ENCODE measurements around the gene BBS7.

BBS7 gene

GRCh38 chr4:121838136-121838535 is 32.1 kb downstream of the BBS7 start:
- no peak overlapping the region for H3K27ac ChIP-seq
- no peak overlapping the region for H3K4me3 ChIP-seq

- no peak overlapping the region for H3K27ac ChIP-seq
- H3K4me3 ChIP-seq, result no peak overlapping the region
These were observed 40.8 kb downstream of the BBS7 start for GRCh38 chr4:121829511-121829910.

GRCh38 chr4:121827853-121828252 is 42.4 kb downstream of the BBS7 start:
- no peak overlapping the region for H3K27ac ChIP-seq

DNA sequence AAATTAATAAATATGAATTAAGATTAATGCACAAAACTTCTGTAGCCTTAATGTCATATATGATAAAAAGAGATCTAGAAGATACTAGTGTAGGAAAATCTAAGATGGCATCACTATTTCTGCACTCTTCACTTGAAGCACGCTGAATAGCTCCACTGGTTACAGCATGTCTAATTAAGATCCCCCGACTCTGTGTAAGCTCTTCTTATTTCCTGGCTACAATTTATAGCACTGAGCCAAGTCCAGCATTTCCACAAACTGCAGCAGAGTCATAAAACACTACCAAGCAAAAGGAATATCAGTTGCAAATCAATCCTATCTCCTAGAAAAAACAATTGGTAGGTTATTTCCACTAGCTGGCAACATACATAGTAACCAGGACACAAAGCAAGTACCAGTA is 45.3 kb downstream of the BBS7 start:
- Histone ChIP-seq H3K27ac (no peak overlapping the region), H3K4me3 (no peak overlapping the region)

More at GRCh38 chr4:121827853-121828252, 42.4 kb downstream of the BBS7 start:
- no peak overlapping the region for H3K4me3 ChIP-seq

DNA sequence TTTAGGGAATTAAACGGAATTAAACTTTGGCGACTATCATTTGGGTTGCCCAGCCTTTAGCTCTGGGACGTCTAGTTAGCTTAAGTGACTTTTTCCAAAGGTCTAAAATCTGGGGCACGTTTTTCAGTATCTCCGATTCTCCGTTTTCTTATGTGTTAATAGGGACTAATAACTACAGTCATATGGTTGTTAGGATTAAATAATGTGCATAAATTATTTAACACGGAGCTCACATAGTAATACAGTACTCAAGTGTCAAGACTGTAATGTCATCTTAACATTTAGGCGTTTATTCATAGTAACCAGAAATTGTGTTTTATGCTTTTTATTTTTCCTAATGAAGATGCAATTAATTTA is 46.1 kb downstream of the BBS7 start:
- Histone ChIP-seq H3K27ac (peak overlapping the region in 20 of 21 experiments; percentile 38 to 88 (median 64)), H3K4me3 (peak overlapping the region; percentile 50 to 91 (median 72))

- Histone ChIP-seq H3K4me3 (peak within 1 kb of the TSS; percentile 50 to 91 (median 72)), H3K27ac (peak within 1 kb of the TSS in 20 of 21 experiments; percentile 38 to 88 (median 64))
These were observed 46.6 kb downstream of the BBS7 start, which contains the start of gene CCNA2 for GRCh38 chr4:121823505-121824170. CCNA2 (minus strand) TSS chr4:121823883; CDS start chr4:121823628, 255 bp downstream.

- H3K27ac ChIP-seq, result peak overlapping the region in 9 of 21 experiments; percentile 17 to 83 (median 55)
- H3K4me3 ChIP-seq, result peak overlapping the region; percentile 50 to 91 (median 72)
These were observed 47.3 kb downstream of the BBS7 start for GRCh38 chr4:121822796-121823504.

GRCh38 chr4:121822047-121822446 is 48.2 kb downstream of the BBS7 start:
- peak overlapping the region in 4 of 7 experiments; percentile 72 to 91 (median 74) for H3K4me3 ChIP-seq
- peak overlapping the region in 1 of 21 experiments; percentile 59 for H3K27ac ChIP-seq

DNA sequence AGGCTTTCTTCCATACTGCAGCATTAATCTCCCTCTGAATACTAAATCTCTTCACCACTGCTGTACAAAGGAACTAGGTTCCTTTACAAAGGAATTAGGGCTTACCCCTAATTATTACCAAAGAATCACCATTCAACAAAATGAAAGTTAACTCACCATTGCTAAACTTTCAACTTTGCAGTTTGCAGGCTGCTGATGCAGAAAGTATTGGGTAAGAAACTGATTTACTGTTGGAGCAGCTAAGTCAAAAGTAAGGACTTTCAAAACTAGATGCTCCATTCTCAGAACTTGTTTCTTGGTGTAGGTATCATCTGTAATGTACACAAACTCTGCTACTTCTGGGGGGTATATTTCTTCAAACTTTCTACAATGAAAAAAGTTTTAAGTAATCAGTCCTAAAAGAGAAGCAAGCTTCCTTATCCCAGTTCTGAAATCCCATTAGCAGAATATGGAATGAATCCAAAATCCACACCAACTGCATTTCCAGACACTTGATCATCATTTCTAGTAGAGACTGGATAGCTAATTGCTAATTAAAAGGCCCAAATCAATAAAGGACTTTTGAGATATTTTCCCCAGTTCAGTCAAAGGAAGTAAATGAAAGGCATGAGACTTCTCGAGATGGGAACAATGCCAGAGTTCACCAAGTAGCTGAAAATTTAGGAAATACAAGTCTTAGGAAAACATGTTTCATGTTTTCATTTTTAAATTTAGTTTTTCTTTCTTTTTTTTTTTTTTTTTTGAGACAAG is 50.9 kb downstream of the BBS7 start:
- no peak overlapping the region for H3K4me3 ChIP-seq
- no peak overlapping the region for H3K27ac ChIP-seq

- no peak overlapping the region for H3K4me3 ChIP-seq
These were observed 52.1 kb downstream of the BBS7 start for GRCh38 chr4:121818215-121818614.

DNA sequence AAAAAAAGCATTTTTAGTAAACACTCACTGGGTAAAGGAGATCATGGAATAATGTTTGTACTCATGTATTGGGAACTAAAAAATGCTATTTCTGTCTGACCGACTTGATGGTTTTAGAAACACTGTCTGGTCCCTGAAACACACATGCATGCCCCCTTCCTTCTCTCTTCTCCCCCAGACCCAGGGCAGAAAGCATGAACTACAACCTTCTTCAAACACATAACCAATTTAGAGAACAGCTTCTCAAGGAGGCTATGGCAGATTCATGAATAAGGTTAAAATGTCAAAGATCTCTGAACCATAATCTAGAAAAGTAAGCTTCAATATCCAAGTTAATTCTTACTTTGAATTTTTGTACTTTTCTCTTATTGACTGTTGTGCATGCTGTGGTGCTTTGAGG is 52.6 kb downstream of the BBS7 start:
- no peak overlapping the region for H3K27ac ChIP-seq
- no peak overlapping the region for H3K4me3 ChIP-seq

More at GRCh38 chr4:121818215-121818614, 52.1 kb downstream of the BBS7 start:
- no peak overlapping the region for H3K27ac ChIP-seq

DNA sequence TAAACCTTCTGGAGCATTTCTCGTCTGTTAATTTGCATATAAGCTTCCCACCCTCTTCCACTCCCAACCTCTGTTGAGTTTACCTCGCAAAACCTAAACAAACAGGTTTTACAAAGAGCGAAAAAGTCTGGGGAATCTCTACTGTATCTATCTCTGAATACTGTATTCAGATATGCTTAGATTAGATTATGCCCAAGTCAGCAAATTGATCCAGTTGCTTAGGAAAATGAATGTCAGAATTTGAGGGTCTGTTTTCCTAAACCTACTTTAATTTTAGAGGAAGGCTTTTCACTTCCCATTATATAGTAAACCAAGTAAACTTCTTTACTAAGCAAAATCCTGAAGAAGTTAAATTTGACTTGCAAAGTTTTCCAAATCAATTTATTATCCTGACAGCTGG is 53.3 kb downstream of the BBS7 start:
- Histone ChIP-seq H3K27ac (no peak overlapping the region), H3K4me3 (no peak overlapping the region)

GRCh38 chr4:121814756-121815155 is 55.5 kb downstream of the BBS7 start:
- Histone ChIP-seq H3K27ac (no peak overlapping the region), H3K4me3 (no peak overlapping the region)

DNA sequence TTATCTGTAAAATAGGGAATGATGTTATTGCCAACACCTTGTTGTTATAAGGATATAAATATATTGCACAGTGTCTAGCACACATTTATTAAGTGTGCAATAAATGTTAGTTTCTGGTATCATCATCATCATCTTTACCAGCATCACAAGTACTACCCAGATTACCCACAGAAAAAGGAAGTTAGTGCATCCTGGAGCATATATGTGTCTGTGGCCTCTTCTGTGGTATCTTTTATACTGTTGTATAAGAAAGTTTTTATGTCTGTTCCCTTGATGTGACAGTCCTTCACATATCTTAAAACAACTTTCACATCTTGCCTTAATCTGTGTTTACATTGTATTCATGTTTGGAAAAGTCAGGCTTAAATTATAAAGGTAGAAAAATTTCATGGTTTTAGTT is 59.2 kb downstream of the BBS7 start:
- Histone ChIP-seq H3K27ac (no peak overlapping the region), H3K4me3 (no peak overlapping the region)

DNA sequence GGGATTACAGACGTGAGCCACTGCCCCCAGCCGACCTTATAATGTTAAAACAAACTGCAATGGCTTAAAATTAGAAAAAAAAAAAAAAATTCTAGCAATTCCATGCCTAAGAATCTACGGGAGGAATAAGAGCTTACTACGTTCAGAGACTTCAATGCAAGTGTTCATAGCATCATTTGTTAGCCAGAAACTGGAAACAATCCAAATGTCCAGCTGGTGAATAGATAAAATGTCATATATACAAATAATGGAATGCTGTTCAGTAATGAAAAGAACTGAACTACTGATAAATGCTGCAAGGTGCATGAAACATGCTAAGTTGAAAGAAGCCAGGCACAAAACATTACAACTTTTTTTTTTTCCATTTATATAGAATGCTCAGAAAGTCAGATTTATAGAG is 63.9 kb downstream of the BBS7 start:
- no peak overlapping the region for H3K27ac ChIP-seq

DNA sequence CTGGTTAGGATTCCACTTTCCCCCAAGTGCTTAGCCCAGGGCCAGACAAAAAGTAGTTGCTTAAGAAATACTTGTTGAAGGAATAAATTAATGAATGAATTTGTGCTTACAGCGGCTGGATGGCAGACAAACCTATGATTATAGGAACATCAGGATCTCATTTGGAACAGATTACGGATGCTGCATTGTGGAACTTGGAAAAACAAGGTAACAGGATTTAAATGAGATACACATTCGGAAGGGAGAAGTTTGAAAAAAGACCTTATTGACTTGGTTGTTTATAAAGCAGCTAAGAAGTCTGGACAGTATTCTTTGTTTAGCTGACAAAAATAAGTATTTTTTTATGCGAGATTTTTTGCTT is 68.6 kb downstream of the BBS7 start:
- Histone ChIP-seq H3K4me3 (peak overlapping the region; percentile 59 to 99 (median 83)), H3K27ac (peak overlapping the region; percentile 68 to 96 (median 85))

More for the DNA sequence above, 63.9 kb downstream of the BBS7 start:
- no peak overlapping the region for H3K4me3 ChIP-seq

DNA sequence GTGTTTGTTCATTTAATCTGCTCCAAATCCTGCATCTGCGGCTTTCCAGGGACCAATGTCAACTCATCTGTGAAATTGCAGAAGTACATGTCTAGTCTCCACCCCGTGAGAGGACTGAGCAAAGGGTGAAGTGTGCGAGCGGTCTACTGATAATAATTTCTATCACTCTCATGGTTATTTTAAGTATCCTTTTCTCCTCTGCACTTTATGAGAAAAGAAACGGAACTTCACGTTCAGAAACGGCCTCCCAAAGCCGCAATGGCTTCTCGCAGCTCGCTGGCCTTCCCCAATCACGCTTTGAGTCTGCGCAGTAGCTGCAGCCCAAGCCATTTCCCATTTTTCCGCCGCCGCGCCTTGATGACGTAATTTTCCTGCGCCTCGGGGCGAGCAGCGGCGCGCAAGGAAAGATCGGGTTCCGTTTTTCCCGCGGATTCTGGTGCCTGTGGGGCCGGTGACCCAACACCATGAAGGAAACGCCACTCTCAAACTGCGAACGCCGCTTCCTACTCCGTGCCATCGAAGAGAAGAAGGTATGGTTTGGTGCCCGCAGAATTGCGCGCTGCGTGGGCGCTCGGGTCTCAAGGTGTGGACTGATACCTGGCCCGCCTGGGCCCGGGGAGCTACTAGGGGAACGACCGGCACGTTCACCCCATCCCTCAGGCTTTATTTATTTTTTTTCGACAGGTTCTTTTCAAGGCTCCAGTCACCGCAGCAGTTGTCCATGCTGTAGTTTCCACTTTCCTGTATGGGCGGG is 69.1 kb downstream of the BBS7 start, which contains the start of gene EXOSC9:
Gene EXOSC9 (plus strand): TSS at position 363 of the 754 bp plus-strand sequence. CDS start 102 bp downstream, at position 465.
- peak within 1 kb of the TSS; percentile 59 to 99 (median 83) for H3K4me3 ChIP-seq
- H3K27ac ChIP-seq, result peak within 1 kb of the TSS; percentile 68 to 96 (median 85)

DNA sequence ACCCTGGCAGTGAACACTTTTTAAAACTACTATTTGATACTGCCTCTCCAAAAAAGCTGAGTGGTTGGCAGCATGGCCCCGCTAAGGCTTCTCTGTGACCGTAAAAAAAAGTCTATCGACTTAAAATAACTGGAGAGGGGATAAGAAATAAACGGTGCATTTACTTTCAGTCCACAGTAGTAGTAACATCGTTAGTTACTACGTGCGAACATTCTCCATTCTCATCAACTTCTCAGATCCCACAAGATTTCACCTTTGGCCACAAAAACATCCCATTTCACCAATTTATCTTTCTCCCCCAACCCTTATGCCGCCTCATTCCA is 69.7 kb downstream of the BBS7 start:
- peak overlapping the region; percentile 59 to 99 (median 83) for H3K4me3 ChIP-seq
- H3K27ac ChIP-seq, result peak overlapping the region; percentile 68 to 96 (median 85)

DNA sequence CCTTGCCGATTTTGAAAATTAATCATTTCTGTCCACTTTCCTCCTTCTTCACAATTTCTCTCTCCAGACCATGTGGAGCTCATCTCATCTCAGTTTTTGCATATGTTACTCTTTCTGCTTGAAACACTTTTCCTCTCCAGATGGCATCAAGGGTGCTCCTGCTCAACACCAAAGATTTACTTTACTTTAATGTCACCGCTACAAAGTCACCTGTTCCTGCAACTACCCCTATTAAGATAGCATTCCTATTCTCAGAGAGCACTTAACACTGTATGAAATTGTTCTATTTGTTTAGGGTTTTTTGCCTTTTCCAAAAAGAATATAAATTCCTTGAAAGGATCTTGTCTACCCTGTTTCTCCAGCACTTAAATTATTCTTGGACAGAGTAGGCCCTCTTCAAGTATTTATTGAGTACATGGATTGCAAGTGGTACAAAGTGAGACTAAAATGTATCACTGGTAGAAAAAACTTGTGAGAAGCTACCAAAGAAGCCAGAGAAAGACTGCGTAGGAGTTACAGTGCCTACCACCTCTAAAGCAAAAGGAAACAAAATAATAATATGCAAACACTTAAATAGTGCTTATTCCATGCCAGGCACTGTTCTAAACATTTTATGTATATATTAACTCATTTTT is 70.3 kb downstream of the BBS7 start:
- peak overlapping the region in 8 of 21 experiments; percentile 81 to 96 (median 90) for H3K27ac ChIP-seq
- no peak overlapping the region for H3K4me3 ChIP-seq

All from skin epidermis (tissue), 12 donors.